DMS153 treated with DMSO at 0.1 percent for 48 hours (cell line): ENCODE measurements around the gene BHLHE40.

Source experiments
- DNase-seq: peaks from one replicate; lab custom pipeline; 2025; ENCODE audit not compliant: unreplicated experiment; lab: John Stamatoyannopoulos, UW

The BHLHE40 gene

GRCh38 chr3:4982773-4983738, 3.8 kb downstream of the BHLHE40 start:
- no peak for DNase-seq

GRCh38 chr3:4983739-4984510, 4.7 kb downstream of the BHLHE40 start:
- no peak for DNase-seq

- no peak for DNase-seq
Observed at GRCh38 chr3:4984511-4984864, 5.3 kb downstream of the BHLHE40 start.

- DNase-seq: peak; percentile 13
Observed at GRCh38 chr3:4985330-4986174, 6.3 kb downstream of the BHLHE40 start.

GRCh38 chr3:4986175-4986781, 7.0 kb downstream of the BHLHE40 start:
- no peak for DNase-seq

GRCh38 chr3:4986782-4987537, 7.7 kb downstream of the BHLHE40 start:
- no peak for DNase-seq

- DNase-seq: no peak
Observed at GRCh38 chr3:4987538-4988296, 8.5 kb downstream of the BHLHE40 start.

- no peak for DNase-seq
Observed at GRCh38 chr3:4988983-4989834, 10.0 kb downstream of the BHLHE40 start.

- DNase-seq: no peak
Observed at GRCh38 chr3:4990069-4990468, 10.8 kb downstream of the BHLHE40 start.

- no peak for DNase-seq
Observed at GRCh38 chr3:4992118-4992517, 12.9 kb downstream of the BHLHE40 start.

- DNase-seq: no peak
Observed at GRCh38 chr3:4993276-4994143, 14.3 kb downstream of the BHLHE40 start.

GRCh38 chr3:4994144-4994730, 15.0 kb downstream of the BHLHE40 start:
- DNase-seq: no peak

GRCh38 chr3:4994823-4995499, 15.7 kb downstream of the BHLHE40 start:
- DNase-seq: no peak

GRCh38 chr3:4995500-4996053, 16.3 kb downstream of the BHLHE40 start:
- DNase-seq: no peak

GRCh38 chr3:4996223-4996765, 17.1 kb downstream of the BHLHE40 start:
- no peak for DNase-seq

GRCh38 chr3:4996771-4997291, 17.6 kb downstream of the BHLHE40 start:
- no peak for DNase-seq
